HG03558 (cell line): ENCODE data around the gene S100A13.
"Not testable (repeated sequence)": the region's sequence is repeated elsewhere in the genome, so short reads cannot be mapped to it uniquely, and the experiment has no call there.

Source experiments
- ATAC-seq: cut with Tn5 transposase; IDR thresholded peaks from one replicate; pipeline ENCODE4 v1.9.1; 2021; ENCODE audit warnings: moderate number of reproducible peaks; ENCODE audit not compliant: unreplicated experiment; ENCODE audit errors: extremely low read depth

S100A13 gene

GRCh38 chr1:153626904-153627714 lies at the start of gene S100A13:
TSS of gene S100A13 (minus strand) at chr1:153627505. CDS start at chr1:153626472, 1,033 bp downstream.
- ATAC-seq, result no peak

- no peak for ATAC-seq
Observed at GRCh38 chr1:153673511-153673910, 46.2 kb upstream of the S100A13 start.

GRCh38 chr1:153671628-153672353 lies 44.5 kb upstream of the S100A13 start:
- not testable (repeated sequence) for ATAC-seq

- peak; percentile 90 for ATAC-seq
Observed at GRCh38 chr1:153670859-153671627, 43.7 kb upstream of the S100A13 start, which contains the start of gene ILF2. TSS of gene ILF2 (minus strand) at chr1:153670993. CDS start at chr1:153670922, 71 bp downstream.

- no peak for ATAC-seq
Observed at GRCh38 chr1:153670257-153670858, 43.1 kb upstream of the S100A13 start.

GRCh38 chr1:153669606-153670005 lies 42.3 kb upstream of the S100A13 start:
- ATAC-seq, result no peak

- ATAC-seq, result not testable (repeated sequence)
Observed at GRCh38 chr1:153668672-153669071, 41.4 kb upstream of the S100A13 start.

GRCh38 chr1:153667439-153667838 lies 40.1 kb upstream of the S100A13 start:
- no peak for ATAC-seq

- ATAC-seq, result no peak
Observed at GRCh38 chr1:153663211-153663610, 35.9 kb upstream of the S100A13 start.

GRCh38 chr1:153662269-153662668 lies 35.0 kb upstream of the S100A13 start:
- no peak for ATAC-seq

GRCh38 chr1:153661111-153661708 lies 33.9 kb upstream of the S100A13 start:
- ATAC-seq, result no peak

GRCh38 chr1:153659656-153660055 lies 32.4 kb upstream of the S100A13 start:
- no peak for ATAC-seq

- ATAC-seq, result no peak
Observed at GRCh38 chr1:153659175-153659534, 31.9 kb upstream of the S100A13 start.

- peak; percentile 59 for ATAC-seq
Observed at GRCh38 chr1:153658400-153659174, 31.3 kb upstream of the S100A13 start, which contains the start of gene SNAPIN. TSS of gene SNAPIN (plus strand) at chr1:153658703. CDS start at chr1:153658744, 41 bp downstream.

- no peak for ATAC-seq
Observed at GRCh38 chr1:153655333-153655732, 28.0 kb upstream of the S100A13 start.

- no peak for ATAC-seq
Observed at GRCh38 chr1:153652805-153653500, 25.6 kb upstream of the S100A13 start.

- ATAC-seq, result no peak
Observed at GRCh38 chr1:153651771-153652170, 24.5 kb upstream of the S100A13 start.

- ATAC-seq, result no peak
Observed at GRCh38 chr1:153649863-153650235, 22.5 kb upstream of the S100A13 start.
